Raji (cell line): Measurements from ENCODE around the gene TMEM165.
A peak's percentile ranks its signal among the peaks of the same experiment; 100 is the strongest.

ENCODE experiments used
- POLR2A ChIP-seq: IDR thresholded peaks from 2 replicates; pipeline ENCODE4 v1.6.1; 2011; ENCODE audit warnings: low read depth, low read length, control low read depth; ENCODE audit not compliant: insufficient read depth

Gene TMEM165, protein sequence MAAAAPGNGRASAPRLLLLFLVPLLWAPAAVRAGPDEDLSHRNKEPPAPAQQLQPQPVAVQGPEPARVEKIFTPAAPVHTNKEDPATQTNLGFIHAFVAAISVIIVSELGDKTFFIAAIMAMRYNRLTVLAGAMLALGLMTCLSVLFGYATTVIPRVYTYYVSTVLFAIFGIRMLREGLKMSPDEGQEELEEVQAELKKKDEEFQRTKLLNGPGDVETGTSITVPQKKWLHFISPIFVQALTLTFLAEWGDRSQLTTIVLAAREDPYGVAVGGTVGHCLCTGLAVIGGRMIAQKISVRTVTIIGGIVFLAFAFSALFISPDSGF

DNA sequence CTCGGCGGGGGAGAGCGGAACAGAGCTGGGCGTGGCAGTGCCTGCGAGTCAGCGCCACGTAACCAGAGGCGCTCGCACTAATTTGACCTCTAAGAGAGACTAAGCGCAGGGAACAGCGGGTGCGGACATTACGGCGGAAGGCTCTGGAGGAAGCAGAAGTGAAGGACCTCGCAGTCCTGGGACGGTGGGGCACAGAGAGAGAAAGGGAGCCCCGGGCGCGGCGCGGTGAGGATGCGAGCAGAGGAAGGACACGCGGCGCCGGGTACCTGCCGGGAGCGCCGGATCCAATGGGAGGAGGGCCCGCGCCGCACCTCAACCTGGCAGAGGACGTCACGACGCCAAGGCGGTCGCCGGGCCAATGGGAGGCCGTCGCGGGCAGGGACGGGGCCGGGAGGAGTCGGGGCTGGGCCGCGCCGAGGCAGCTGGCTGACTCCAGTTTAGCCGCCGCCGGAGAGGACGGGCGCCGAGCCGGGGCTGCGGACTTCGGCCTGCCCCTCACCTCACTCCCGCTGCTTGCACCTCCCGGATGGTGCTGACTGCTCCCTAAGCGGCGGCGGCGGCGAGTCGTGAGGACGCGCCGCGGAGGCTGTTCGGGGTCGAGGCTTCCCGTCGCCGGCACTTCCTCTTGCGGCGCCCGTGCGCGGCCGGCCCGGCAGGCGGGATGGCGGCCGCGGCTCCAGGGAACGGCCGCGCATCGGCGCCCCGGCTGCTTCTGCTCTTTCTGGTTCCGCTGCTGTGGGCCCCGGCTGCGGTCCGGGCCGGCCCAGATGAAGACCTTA, at the start of gene TMEM165:
TSS of gene TMEM165 (plus strand) at position 429 of the 779 bp plus-strand sequence. CDS start at position 662, 233 bp downstream.
- peak; percentile 96 for TF ChIP-seq POLR2A

DNA sequence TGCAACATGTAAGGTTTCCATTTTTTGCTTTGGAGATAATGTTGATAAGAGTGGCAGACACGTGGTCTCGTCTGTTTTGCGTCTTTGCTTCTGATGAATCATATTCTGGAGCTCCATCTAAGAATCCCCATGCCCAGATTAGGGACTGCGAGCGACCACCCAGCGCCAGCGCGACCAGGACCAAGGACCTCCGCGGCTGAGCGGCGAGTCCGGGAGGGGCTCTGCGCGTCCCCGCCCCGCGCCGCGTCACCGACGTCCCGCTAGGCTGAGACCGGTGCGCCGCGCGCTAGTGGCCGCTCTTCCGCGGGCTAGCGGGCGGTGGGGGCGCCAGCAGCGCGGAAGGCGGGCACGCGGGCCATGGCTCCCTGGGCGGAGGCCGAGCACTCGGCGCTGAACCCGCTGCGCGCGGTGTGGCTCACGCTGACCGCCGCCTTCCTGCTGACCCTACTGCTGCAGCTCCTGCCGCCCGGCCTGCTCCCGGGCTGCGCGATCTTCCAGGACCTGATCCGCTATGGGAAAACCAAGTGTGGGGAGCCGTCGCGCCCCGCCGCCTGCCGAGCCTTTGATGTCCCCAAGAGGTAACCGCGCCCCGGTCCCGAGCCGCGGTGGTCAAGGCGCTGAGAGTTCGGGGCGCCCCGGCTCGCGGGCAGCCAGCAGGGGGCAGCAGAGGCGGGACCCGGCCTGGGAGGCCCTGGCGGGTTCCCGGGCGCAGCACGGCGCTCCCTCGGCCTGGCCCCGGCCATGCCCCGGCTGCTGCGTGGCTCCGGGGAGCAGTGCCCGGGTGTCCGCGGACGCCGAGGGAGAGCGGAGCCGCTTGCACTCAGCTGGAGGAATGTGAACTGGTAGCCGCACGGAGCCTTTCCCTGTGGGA, 49.5 kb upstream of the TMEM165 start, which contains the start of gene SRD5A3:
TSS of gene SRD5A3 (plus strand) at position 263 of the 871 bp plus-strand sequence. CDS start at position 358, 95 bp downstream.
- TF ChIP-seq POLR2A: peak; percentile 90

DNA sequence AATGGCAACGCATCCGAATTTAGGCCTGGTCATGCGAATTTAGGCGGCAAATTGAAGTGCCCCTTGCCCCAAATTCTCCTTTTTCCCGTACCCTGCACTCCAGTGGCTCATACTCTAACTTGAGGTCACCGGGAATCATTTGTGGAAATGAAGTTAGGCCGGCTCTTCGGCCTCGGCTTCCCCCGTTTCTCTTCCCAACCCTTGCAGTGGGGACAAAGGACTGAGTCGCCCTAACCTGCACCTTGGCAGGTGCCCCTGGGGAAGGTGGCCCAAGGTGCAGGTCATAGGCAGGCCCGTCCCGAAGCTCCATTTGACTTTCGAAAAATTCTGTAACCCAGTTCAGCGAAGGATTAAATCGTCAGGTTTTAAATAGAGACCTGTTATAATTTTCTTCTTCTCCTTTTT, 48.9 kb upstream of the TMEM165 start:
- no peak for TF ChIP-seq POLR2A

DNA sequence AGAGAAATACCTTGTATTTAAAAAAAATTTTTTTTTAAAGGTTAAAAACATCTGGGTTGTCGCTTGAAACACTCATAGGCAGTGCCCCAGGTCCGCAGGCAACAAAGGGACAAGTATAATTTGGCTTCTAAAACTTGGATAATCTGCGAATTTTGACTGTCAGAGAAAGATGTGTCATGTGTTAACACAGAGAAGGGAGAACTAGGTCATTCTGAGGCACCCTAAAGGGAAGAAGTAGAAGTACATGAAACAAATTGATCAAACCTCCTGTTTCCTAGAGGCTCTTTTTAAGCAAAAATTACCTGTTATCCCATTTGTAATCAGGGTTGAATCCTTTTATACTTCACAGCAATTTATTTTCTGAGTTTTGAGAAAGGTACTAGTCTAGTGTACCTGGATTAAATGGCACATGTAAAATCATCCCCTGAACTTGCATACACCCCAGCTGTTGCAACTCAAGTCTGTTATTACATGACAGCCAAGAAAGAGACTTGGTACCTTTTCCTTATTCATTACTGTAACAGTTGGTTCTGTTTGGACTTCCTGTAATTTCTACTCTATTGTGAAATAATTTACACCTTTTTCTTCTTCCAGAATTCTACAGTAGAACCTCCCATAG, 48.0 kb upstream of the TMEM165 start:
- no peak for TF ChIP-seq POLR2A

DNA sequence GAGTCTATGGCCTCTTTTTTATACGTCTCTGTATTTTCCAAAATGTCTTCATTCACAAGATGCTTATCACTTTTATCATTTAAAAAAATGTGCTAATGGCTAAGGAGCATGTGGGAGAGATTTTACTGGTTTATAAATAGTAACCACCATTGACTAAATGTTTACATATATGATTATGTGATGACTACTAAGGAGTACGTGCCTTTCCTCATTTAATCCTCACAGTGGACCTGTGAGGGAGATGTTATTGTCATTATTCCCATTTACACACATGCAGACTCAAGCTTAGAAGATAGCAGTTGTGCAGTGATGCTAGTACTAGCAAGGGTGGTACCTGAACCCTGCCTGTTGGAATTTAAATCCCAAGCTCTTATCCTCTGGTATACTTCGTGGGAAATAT, 47.3 kb upstream of the TMEM165 start:
- TF ChIP-seq POLR2A: no peak

DNA sequence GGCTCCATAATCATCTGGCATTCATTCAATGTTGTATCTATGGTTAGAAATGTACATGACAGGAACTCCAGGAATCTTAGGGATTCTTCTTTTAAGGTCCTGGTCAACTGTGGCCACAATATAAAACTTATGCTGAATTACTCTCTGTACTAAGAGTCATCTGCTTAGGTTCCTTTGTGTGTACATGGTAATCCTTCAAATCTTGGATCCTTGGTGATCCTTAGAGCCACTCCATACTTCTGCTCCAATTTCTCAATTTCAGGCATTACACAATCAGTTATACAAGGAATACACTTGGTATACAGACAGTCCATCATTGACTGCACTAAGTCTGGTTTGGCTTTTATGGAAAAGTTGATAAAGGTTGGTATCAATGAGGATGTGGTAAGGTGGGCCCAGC, 43.9 kb upstream of the TMEM165 start:
- no peak for TF ChIP-seq POLR2A

DNA sequence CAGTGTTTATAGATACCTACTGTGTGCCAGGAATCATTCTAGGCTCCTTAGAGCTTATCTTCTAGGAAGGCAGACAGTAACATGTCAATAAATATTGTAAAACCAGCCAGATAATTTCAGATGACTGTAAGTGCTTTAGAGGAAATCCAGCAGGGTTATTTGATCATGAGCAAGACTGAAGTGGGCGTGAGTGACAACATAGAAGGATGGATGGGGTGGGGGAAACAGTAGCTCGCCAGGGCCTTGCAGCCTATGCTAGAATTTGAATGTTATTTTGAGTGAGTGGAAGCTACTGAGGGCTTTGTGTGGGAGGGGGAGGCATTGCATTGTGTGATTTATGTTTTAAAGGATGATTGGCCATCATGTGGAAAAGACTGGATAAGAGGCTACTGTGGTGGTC, 43.0 kb upstream of the TMEM165 start:
- TF ChIP-seq POLR2A: no peak

DNA sequence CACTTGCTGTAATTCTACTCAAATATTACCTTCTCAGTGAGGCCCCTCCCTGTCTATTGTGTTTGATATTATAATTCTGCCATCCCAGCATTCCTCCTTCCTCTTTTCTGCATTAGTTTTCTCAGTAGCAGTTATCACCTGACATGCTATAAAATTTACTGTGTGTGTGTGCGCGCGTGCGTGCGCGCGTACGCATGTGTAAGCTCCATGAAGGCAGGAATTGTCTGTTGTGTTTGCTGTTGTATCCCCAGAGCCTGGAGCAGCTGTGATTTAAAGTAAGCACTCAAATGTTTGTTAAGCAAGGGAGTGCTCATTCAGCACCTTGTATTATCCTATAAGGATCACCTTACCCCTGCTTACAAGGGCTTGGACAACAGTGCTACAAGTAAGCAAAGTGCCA, 41.1 kb upstream of the TMEM165 start:
- TF ChIP-seq POLR2A: no peak

DNA sequence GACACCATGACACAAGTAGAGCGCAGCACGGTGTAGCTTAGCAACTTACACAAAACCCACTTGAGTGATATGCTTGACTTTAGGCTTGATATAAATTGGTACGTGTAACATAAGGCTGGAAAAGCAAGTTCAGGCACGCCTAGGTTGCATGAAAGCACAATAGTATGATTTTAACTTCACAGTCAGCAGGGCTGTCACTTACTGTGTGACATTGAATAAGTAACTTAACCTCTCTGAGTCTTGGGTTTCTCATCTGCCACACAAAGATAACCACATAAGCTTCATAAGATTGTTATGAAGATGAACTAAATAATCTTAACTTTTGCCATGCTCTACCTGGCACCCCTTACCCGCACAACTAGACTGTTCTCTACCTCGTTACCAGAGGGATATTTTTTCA, 40.2 kb upstream of the TMEM165 start:
- TF ChIP-seq POLR2A: no peak

DNA sequence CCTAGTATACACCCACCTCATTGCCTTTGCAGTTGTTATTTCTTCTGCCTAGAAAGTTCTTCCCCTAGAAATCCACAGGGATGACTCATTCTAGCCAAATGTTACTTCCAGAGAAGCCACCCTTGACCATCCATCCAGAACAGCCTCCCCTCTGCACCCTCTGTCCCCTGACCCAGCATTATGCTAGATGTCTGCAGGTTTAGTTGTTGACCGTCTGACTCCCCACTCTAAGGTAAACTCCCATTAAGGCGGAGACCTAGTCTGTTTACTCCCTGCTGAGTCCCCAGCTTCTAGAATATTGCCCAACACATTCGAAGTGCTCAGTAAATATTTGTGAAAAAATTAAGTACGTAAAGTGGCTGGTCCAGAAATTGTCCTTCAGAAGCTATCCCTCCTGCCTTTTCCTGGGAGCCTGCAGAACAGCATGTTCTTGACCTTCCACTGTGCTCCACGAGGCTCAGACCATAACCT, 38.7 kb upstream of the TMEM165 start:
- TF ChIP-seq POLR2A: no peak

DNA sequence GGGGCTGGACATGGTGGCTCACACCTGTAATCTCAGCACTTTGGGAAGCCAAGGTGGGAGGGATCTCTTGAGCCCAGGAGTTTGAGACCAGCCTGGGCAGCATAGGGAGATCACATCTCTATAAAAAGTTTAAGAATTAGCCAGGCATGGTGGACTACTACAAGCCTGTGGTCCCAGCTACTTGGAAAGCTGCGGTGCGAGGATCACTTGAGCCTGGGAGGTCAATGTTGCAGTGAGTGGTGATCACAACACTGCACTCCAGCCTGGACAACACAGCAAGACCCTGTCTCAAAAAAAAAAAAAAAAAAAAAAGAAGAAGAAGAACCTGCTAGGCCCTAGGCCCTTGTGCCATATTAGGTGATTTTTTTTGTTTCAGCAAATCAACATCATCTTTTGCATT, 37.5 kb upstream of the TMEM165 start:
- TF ChIP-seq POLR2A: no peak

DNA sequence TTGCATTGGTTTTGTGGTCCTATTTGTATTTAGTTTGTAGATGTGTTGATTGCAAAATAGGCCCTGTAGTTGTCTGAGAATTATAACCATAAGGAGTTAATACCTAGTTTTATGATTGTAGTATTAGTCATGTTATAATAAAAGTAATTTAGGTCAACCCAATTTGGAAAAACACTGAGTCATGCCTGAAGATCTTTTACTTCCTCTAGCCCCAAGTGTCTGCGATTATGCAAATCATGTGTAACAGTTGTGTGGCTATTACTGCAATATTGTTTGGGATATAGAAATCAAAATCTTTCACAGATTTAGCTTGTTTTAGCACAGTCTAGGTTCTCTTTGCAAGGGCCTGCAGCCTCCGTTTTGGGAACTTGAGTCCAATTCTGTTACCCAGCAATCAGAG, 37.1 kb upstream of the TMEM165 start:
- TF ChIP-seq POLR2A: 0 out of 2 replicates have a peak, but pooled peaks have one; percentile 19

DNA sequence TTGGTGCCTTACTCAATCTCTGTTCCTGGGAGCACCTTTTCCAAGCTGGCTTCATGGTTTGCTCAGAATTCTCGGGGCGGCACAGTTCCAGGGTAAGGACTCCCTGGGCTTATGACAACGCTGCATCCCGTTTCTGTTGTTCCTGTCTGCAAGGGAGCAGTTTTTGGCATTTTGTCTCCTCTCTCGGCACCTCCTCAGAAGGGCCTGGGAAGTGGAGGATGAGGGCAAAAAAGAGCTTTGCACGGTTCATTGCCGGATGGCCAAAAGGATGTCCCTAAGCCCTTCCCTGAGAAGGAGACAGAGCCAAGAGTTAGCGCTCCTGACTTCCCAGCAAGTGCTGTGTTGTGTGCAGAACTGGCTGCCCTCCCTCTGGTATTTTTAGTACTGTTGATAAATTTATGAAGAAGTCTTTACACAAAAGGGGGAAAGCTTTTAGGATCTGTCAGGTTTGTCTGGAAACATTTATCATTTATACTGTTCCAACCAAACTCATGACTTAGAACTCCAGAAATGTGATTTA, 36.3 kb upstream of the TMEM165 start:
- TF ChIP-seq POLR2A: no peak

DNA sequence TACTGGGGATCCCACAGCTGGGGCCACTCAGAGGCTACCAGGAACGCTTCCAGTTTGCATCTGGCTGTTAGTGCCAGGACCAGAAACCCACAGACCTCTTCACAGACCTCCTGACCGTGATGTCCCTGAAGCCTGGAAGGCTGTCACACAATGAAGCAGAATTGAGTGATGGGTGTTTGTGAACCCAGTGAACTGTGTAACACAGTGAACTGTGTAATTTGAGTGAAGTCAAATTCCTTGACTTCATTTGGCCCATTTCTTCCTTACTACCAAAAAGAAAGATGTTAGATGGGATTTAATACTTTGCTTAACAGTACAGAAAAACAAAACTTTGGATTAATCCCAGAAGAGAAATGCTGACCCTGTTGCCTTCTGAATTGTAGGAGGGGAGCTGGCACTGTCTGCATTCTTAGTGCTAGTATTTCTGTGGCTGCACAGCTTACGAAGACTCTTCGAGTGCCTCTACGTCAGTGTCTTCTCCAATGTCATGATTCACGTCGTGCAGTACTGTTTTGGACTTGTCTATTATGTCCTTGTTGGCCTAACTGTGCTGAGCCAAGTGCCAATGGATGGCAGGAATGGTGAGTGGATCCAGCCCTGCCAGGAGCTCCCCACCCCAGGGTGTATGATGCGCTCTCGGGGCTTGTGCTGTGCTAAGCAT, 31.9 kb upstream of the TMEM165 start:
- no peak for TF ChIP-seq POLR2A
